GM12872 (cell line): ENCODE measurements around the gene TMEM222.

Experiments used
- TF ChIP-seq, protein P1 (sequence below): IDR thresholded peaks from 3 replicates; pipeline ENCODE4 v1.5.1; 2011; ENCODE audit warnings: low read depth, mild to moderate bottlenecking, low read length, moderate library complexity; ENCODE audit not compliant: insufficient read depth

The TMEM222 gene, protein sequence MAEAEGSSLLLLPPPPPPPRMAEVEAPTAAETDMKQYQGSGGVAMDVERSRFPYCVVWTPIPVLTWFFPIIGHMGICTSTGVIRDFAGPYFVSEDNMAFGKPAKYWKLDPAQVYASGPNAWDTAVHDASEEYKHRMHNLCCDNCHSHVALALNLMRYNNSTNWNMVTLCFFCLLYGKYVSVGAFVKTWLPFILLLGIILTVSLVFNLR

GRCh38 chr1:27321813-27322568 is at the start of gene TMEM222:
TMEM222 (plus strand) TSS chr1:27322163; CDS start chr1:27322198, 35 bp downstream.
- TF ChIP-seq, protein P1, sequence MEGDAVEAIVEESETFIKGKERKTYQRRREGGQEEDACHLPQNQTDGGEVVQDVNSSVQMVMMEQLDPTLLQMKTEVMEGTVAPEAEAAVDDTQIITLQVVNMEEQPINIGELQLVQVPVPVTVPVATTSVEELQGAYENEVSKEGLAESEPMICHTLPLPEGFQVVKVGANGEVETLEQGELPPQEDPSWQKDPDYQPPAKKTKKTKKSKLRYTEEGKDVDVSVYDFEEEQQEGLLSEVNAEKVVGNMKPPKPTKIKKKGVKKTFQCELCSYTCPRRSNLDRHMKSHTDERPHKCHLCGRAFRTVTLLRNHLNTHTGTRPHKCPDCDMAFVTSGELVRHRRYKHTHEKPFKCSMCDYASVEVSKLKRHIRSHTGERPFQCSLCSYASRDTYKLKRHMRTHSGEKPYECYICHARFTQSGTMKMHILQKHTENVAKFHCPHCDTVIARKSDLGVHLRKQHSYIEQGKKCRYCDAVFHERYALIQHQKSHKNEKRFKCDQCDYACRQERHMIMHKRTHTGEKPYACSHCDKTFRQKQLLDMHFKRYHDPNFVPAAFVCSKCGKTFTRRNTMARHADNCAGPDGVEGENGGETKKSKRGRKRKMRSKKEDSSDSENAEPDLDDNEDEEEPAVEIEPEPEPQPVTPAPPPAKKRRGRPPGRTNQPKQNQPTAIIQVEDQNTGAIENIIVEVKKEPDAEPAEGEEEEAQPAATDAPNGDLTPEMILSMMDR, result no peak

GRCh38 chr1:27274204-27274603 is 47.8 kb upstream of the TMEM222 start:
- TF ChIP-seq, protein P1, result no peak

DNA sequence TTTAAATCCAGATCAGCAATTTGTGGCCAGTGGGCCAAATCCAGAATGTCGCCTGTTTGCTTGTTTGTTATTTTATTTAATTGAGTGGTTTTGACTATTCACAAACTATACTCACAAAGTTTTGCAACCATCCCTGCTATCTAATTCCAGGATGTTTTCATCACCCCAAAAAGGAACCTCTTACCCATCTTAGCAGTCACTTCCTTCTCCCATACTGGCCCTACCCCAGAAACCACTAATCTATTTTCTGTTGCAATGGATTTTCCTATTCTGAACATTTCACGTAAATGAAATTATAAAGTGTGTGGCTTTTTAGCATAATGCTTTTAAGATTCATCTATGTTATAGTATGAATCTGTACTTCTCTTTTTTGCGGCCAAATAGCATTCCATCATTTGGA is 46.3 kb upstream of the TMEM222 start:
- TF ChIP-seq, protein P1, result no peak

- TF ChIP-seq, protein P1, result peak; percentile 78
Measured at GRCh38 chr1:27284425-27285273, 37.3 kb upstream of the TMEM222 start.

DNA sequence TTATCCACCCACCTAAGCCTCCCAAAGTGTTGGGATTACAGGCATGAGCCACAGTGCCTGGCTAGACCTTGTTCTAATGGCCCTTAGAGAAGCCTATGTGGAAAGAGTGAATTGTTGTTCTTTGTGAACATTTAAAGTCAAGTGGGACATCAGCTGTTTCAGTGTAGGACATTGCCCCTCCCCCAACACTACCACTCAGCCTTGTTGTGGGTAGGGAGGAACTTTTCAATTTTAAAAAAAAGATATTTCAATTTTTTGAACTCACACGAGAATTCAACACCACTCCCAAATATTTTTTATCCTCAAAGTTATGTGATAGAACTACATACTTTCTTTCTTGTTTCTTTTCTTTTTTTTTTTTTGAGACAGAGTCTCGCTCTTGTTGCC is 36.7 kb upstream of the TMEM222 start:
- TF ChIP-seq, protein P1, result no peak

- TF ChIP-seq, protein P1, result no peak
Measured at GRCh38 chr1:27290581-27290980, 31.4 kb upstream of the TMEM222 start.

DNA sequence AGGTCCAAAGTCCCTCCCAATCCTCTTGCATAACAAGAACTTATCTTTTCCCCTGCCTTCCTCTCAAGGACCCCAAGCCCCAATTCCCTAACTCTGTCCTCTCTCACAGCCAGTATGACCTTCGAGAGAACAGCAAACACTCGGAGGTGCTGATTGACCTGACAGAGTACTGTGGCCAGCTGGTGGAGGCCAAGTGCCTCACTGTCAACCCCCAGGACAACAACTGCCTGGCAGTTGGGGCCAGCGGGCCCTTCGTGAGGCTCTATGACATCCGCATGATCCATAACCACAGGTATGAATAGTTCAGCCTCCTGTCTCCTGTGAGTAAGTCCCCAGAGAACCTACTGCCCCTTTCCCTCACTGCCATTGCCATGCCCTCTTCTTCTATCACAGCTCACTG is 29.9 kb upstream of the TMEM222 start:
- TF ChIP-seq, protein P1, result no peak
